Measurements from ENCODE around the gene TEX51.

Gene TEX51

GRCh38 chr2:126950504-126950903, 51.8 kb downstream of the TEX51 start:
- no peak for DNase-seq (ENCODE audit: low read depth in 2 of 2)

Measured in stimulated activated CD8-positive, alpha-beta memory T cell treated with anti-CD3 and anti-CD28 coated beads, Interleukin-15, amount 100 ng/mL, for 48 hours (primary cell).